KMS-11 (cell line): ENCODE data around the gene SPRING1.

Experiments
- H2AFZ ChIP-seq: fragments of 200-600 bp; sonication (generic); 2 replicates; pipeline ENCODE4 v1.6.1; 2016; ENCODE audit warnings: antibody characterized with exemption, mixed run types, low read depth
- H3K27ac ChIP-seq: fragments of 200-600 bp; sonication (generic); 2 replicates; pipeline ENCODE4 v1.6.1; 2016; ENCODE audit warnings: mild to moderate bottlenecking, mixed run types
- H3K27me3 ChIP-seq: fragments of 200-600 bp; sonication (generic); 2 replicates; pipeline ENCODE4 v1.6.1; 2017; ENCODE audit warnings: mild to moderate bottlenecking, low read depth, mixed run types, moderate library complexity; ENCODE audit not compliant: insufficient read depth
- H3K36me3 ChIP-seq: fragments of 200-600 bp; sonication (generic); 2 replicates; pipeline ENCODE4 v1.6.1; 2017; ENCODE audit warnings: mild to moderate bottlenecking, mixed run types; ENCODE audit not compliant: insufficient read depth
- H3K4me1 ChIP-seq: fragments of 200-600 bp; sonication (generic); 2 replicates; pipeline ENCODE4 v1.6.1; 2016; ENCODE audit warnings: mild to moderate bottlenecking, low read depth, mixed run types; ENCODE audit not compliant: poor library complexity, severe bottlenecking
- H3K4me2 ChIP-seq: fragments of 200-600 bp; sonication (generic); 2 replicates; pipeline ENCODE4 v1.7.0; 2016; ENCODE audit warnings: mild to moderate bottlenecking, mixed run types
- H3K4me3 ChIP-seq: fragments of 200-600 bp; sonication (generic); IDR thresholded peaks from 2 replicates; pipeline ENCODE4 v1.6.1; 2017; ENCODE audit warnings: low read depth, low read length, mixed read lengths; ENCODE audit not compliant: insufficient read depth
- H3K79me2 ChIP-seq: fragments of 200-600 bp; sonication (generic); 2 replicates; pipeline ENCODE4 v1.6.1; 2016; ENCODE audit warnings: low read depth, mixed run types; ENCODE audit not compliant: insufficient read depth
- H3K9ac ChIP-seq: fragments of 200-600 bp; sonication (generic); 2 replicates; pipeline ENCODE4 v1.6.1; 2016; ENCODE audit warnings: mild to moderate bottlenecking, mixed run types
- H4K20me1 ChIP-seq: fragments of 200-600 bp; sonication (generic); 2 replicates; pipeline ENCODE4 v1.6.1; 2016; ENCODE audit warnings: mild to moderate bottlenecking, mixed run types; ENCODE audit not compliant: insufficient read depth
- CTCF ChIP-seq: fragments of 200-600 bp; sonication (generic); conservative IDR thresholded peaks from 2 replicates; pipeline ENCODE4 v1.6.1; 2017; ENCODE audit warnings: low read depth, mild to moderate bottlenecking, antibody characterized with exemption, low read length, moderate library complexity, mixed read lengths

SPRING1 gene

GRCh38 chr12:116737774-116738657 is at the start of gene SPRING1, which contains the start of gene RNFT2:
Gene SPRING1 (minus strand): TSS chr12:116738069. CDS start chr12:116737900, 169 bp downstream.
Gene RNFT2 (plus strand): TSS chr12:116738315. CDS start chr12:116740498, 2,183 bp downstream.
- Histone ChIP-seq H3K9ac (peak within 1 kb of the TSS; percentile 15; the same call in 1 of the 2 replicates), H3K36me3 (no peaks in the 10 kb centered on the region), H4K20me1 (no peaks in the 10 kb centered on the region), H2AFZ (peak within 1 kb of the TSS; percentile 69; the same call in 1 of the 2 replicates), H3K27ac (no peak within 1 kb of the TSS), H3K4me2 (peak within 1 kb of the TSS; percentile 80), H3K79me2 (no peaks in the 10 kb centered on the region), H3K4me3 (no peak within 1 kb of the TSS), H3K27me3 (no peaks in the 10 kb centered on the region), H3K4me1 (peaks cover 14% of the 10 kb centered on the region)
- TF ChIP-seq CTCF = no peak

- H3K27ac ChIP-seq = no peak overlapping the region
- H3K9ac ChIP-seq = no peak overlapping the region
- H4K20me1 ChIP-seq = no peaks in the 10 kb centered on the region
- H3K4me3 ChIP-seq = no peak overlapping the region
- no peak overlapping the region for H2AFZ ChIP-seq
- H3K27me3 ChIP-seq = no peaks in the 10 kb centered on the region
- no peaks in the 10 kb centered on the region for H3K4me1 ChIP-seq
- no peaks in the 10 kb centered on the region for H3K36me3 ChIP-seq
- no peak for TF ChIP-seq CTCF
- no peaks in the 10 kb centered on the region for H3K79me2 ChIP-seq
- no peak overlapping the region for H3K4me2 ChIP-seq
These were observed 46.4 kb upstream of the SPRING1 start for GRCh38 chr12:116784238-116784612.

GRCh38 chr12:116783525-116784237 is 45.8 kb upstream of the SPRING1 start:
- H3K27ac ChIP-seq = no peak overlapping the region
- no peak overlapping the region for H3K4me2 ChIP-seq
- H4K20me1 ChIP-seq = no peaks in the 10 kb centered on the region
- no peaks in the 10 kb centered on the region for H3K27me3 ChIP-seq
- H3K4me1 ChIP-seq = no peaks in the 10 kb centered on the region
- no peak overlapping the region for H3K4me3 ChIP-seq
- no peak overlapping the region for H2AFZ ChIP-seq
- no peak for TF ChIP-seq CTCF
- no peak overlapping the region for H3K9ac ChIP-seq
- H3K79me2 ChIP-seq = no peaks in the 10 kb centered on the region
- H3K36me3 ChIP-seq = no peaks in the 10 kb centered on the region

GRCh38 chr12:116780942-116781341 is 43.1 kb upstream of the SPRING1 start:
- H2AFZ ChIP-seq = no peak overlapping the region
- no peak for TF ChIP-seq CTCF
- no peak overlapping the region for H3K4me2 ChIP-seq
- H3K9ac ChIP-seq = no peak overlapping the region
- no peaks in the 10 kb centered on the region for H3K36me3 ChIP-seq
- H4K20me1 ChIP-seq = no peaks in the 10 kb centered on the region
- no peaks in the 10 kb centered on the region for H3K27me3 ChIP-seq
- no peak overlapping the region for H3K27ac ChIP-seq
- peaks cover 4% of the 10 kb centered on the region for H3K4me1 ChIP-seq
- no peak overlapping the region for H3K4me3 ChIP-seq
- no peaks in the 10 kb centered on the region for H3K79me2 ChIP-seq
